K562 (cell line): ENCODE results near the gene C17orf50. TPM values are rescaled to one million over a fixed set of nuclear protein-coding genes. Genes with fewer than 3 reads are reported as not detected.

Source experiments
- ADNP ChIP-seq: fragments of 200-800 bp; sonication (Bioruptor generic); IDR thresholded peaks from 2 replicates; pipeline ENCODE4 v1.6.1; 2016; ENCODE audit warnings: missing genetic modification characterization, missing compliant biosample characterization
- ARNT ChIP-seq, 2 experiments: fragments of 450-650 bp; IDR thresholded peaks; 2 replicates each; pipeline ENCODE4 v1.6.1; 2016; ENCODE audit warnings: mild to moderate bottlenecking in 1 of 2
- CXXC5 ChIP-seq: fragments of 250-450 bp; sonication (Bioruptor Pico); IDR thresholded peaks from 2 replicates; pipeline ENCODE4 v1.8.0; 2022; ENCODE audit warnings: inconsistent platforms, mild to moderate bottlenecking, moderate library complexity
- ERF ChIP-seq: fragments of 450-650 bp; formaldehyde crosslinking; IDR thresholded peaks from 2 replicates; pipeline ENCODE4 v1.4.0; 2020; ENCODE audit warnings: mild to moderate bottlenecking, mixed read lengths
- FOS ChIP-seq: IDR thresholded peaks from 3 replicates; pipeline ENCODE4 v1.6.1; 2011; ENCODE audit not compliant: insufficient read length; ENCODE audit errors: extremely low read depth
- GABPB2 ChIP-seq: fragments of 250-450 bp; sonication (Bioruptor Pico); conservative IDR thresholded peaks from 2 replicates; pipeline ENCODE4 v1.5.1; 2021; ENCODE audit warnings: mild to moderate bottlenecking
- HBP1 ChIP-seq: fragments of 450-650 bp; formaldehyde crosslinking; IDR thresholded peaks from 2 replicates; pipeline ENCODE4 v1.4.0; 2022; ENCODE audit warnings: missing genetic modification characterization
- HES1 ChIP-seq: fragments of 450-650 bp; IDR thresholded peaks from 2 replicates; pipeline ENCODE4 v1.6.1; 2016; ENCODE audit warnings: low read depth, mild to moderate bottlenecking, moderate library complexity
- HNRNPK ChIP-seq: fragments of 200-400 bp; formaldehyde crosslinking; IDR thresholded peaks from one replicate; pipeline ENCODE4 v1.6.1; 2018; ENCODE audit warnings: mild to moderate bottlenecking, low read depth, low read length; ENCODE audit not compliant: poor library complexity, severe bottlenecking
- HOXB6 ChIP-seq: fragments of 250-450 bp; sonication (Bioruptor Pico); IDR thresholded peaks from 2 replicates; pipeline ENCODE4 v1.5.1; 2022; ENCODE audit warnings: mild to moderate bottlenecking, borderline replicate concordance
- JUNB ChIP-seq: fragments of 450-650 bp; formaldehyde crosslinking; conservative IDR thresholded peaks from 2 replicates; pipeline ENCODE4 v1.4.0; 2020; ENCODE audit warnings: mild to moderate bottlenecking
- MIER1 ChIP-seq: fragments of 450-650 bp; IDR thresholded peaks from 2 replicates; pipeline ENCODE4 v1.6.1; 2016; ENCODE audit warnings: antibody characterized with exemption, mild to moderate bottlenecking, low read depth
- NR2C1 ChIP-seq, 2 experiments: fragments of 450-650 bp; IDR thresholded peaks; 2 replicates each; pipeline ENCODE4 v1.6.1; 2017; ENCODE audit warnings: mild to moderate bottlenecking in 2 of 2, antibody characterized with exemption in 1 of 2, inconsistent platforms in 1 of 2, missing compliant biosample characterization in 1 of 2, missing genetic modification characterization in 1 of 2
- RAD21 ChIP-seq, 2 experiments: fragments of 250-450 bp in 1 of 2; fragments of 450-650 bp in 1 of 2; sonication (Bioruptor Pico) in 1 of 2; formaldehyde crosslinking in 1 of 2; IDR thresholded peaks in 1 of 2; conservative IDR thresholded peaks in 1 of 2; 2 replicates each; pipeline versions ENCODE4 v1.4.0 to v1.8.0; 2020 to 2022; ENCODE audit warnings: mild to moderate bottlenecking in 2 of 2, moderate library complexity in 1 of 2
- RBM22 ChIP-seq: fragments of 200-400 bp; formaldehyde crosslinking; IDR thresholded peaks from 2 replicates; pipeline ENCODE4 v1.6.1; 2018; ENCODE audit warnings: low read length, low read depth; ENCODE audit not compliant: poor library complexity, severe bottlenecking
- RCOR1 ChIP-seq, 2 experiments: IDR thresholded peaks; 2 replicates each; pipeline ENCODE4 v1.6.1; 2012; ENCODE audit warnings: low read depth in 2 of 2, low read length in 2 of 2, borderline replicate concordance in 1 of 2, improper control_type of control experiment in 1 of 2
- RNF2 ChIP-seq: sonication (generic); IDR thresholded peaks from 2 replicates; pipeline ENCODE4 v1.6.1; 2016
- SIRT6 ChIP-seq: IDR thresholded peaks from one replicate; pipeline ENCODE4 v1.6.1; 2012; ENCODE audit warnings: low read depth, mild to moderate bottlenecking, control low read depth, inconsistent platforms, low read length, moderate library complexity
- SPI1 ChIP-seq: IDR thresholded peaks from 2 replicates; pipeline ENCODE4 v1.6.1; 2011; ENCODE audit warnings: low read depth, low read length, control low read depth, borderline replicate concordance
- SRSF3 ChIP-seq: fragments of 200-400 bp; formaldehyde crosslinking; IDR thresholded peaks from 2 replicates; pipeline ENCODE4 v1.6.1; 2016; ENCODE audit warnings: mild to moderate bottlenecking, low read length, moderate library complexity; ENCODE audit not compliant: insufficient read depth
- ZBTB26 ChIP-seq: fragments of 450-650 bp; formaldehyde crosslinking; IDR thresholded peaks from 2 replicates; pipeline ENCODE4 v1.4.0; 2022; ENCODE audit warnings: missing genetic modification characterization
- ZNF134 ChIP-seq: fragments of 250-450 bp; sonication (Bioruptor Pico); conservative IDR thresholded peaks from 2 replicates; pipeline ENCODE4 v1.4.0; 2020
- ZNF311 ChIP-seq: fragments of 250-450 bp; sonication (Bioruptor Pico); IDR thresholded peaks from 2 replicates; pipeline ENCODE4 v1.4.0; 2020; ENCODE audit warnings: mild to moderate bottlenecking, moderate library complexity
- ZNF408 ChIP-seq: fragments of 250-450 bp; sonication (Bioruptor Pico); IDR thresholded peaks from 2 replicates; pipeline ENCODE4 v1.4.0; 2020; ENCODE audit warnings: low read depth, mild to moderate bottlenecking, moderate library complexity
- ZNF644 ChIP-seq: fragments of 200-800 bp; sonication (Bioruptor generic); IDR thresholded peaks from 2 replicates; pipeline ENCODE4 v1.6.1; 2016; ENCODE audit warnings: low read depth, missing genetic modification characterization, missing compliant biosample characterization
- polyA plus RNA-seq, 8 experiments: library from polyadenylated mRNA; depleted of rRNA in 4 of 8; stranded (reverse) in 5 of 8; unstranded in 3 of 8; fragments of >200 nt; fragmentation: Nextera tagmentation in 2 of 8; fragmentation: Illumina TruSeq in 1 of 8; extraction: Ambion mirVana in 2 of 8; extraction: Trizol in 1 of 8; gene quantifications; 2 replicates each; pipeline versions ENCODE4 v1.2.1 to v1.2.3, GENCODE V29; 2011 to 2014; ENCODE audit warnings: inconsistent platforms in 1 of 8, missing spikeins in 1 of 8
- total RNA-seq, 7 experiments: library from RNA; depleted of rRNA in 6 of 7; stranded (reverse); fragments of >200 nt in 6 of 7; fragmentation: Illumina TruSeq in 2 of 7; extraction: Trizol in 2 of 7; gene quantifications; 2 replicates each; pipeline versions ENCODE4 v1.2.1 to v1.2.3, GENCODE V29; 2011 to 2021; ENCODE audit warnings: low replicate concordance in 1 of 7

C17orf50 gene
- total and polyA plus RNA-seq, 9 of the 15 experiments (the other 6 are each of a cell fraction or from before 2014, with no cell fraction given), result not detected

- TF ChIP-seq SPI1, result peak; percentile 79
- TF ChIP-seq ZNF408 (CRISPR knock-in tag), result no peak
- peak; percentile 71 for TF ChIP-seq RBM22
- peak; percentile 45; the same call in 1 of the 2 replicates for TF ChIP-seq JUNB
- peak; percentile 88 for TF ChIP-seq CXXC5 (CRISPR knock-in tag)
- peak; percentile 93; the same call in 1 of the 2 replicates for TF ChIP-seq RNF2
- no peak for TF ChIP-seq ADNP (tag)
- TF ChIP-seq ZNF134, result no peak
- TF ChIP-seq SIRT6, result no peak
- TF ChIP-seq RCOR1 (IDR thresholded peaks at IDR 0.05; ENCODE audit: borderline replicate concordance in 1 of 2, low read depth in 2 of 2, low read length in 2 of 2), result no peak
- peak in 1 of 2 experiments; percentile 61; a peak in 1 of 4 replicates for TF ChIP-seq ARNT (IDR thresholded peaks at IDR 0.05)
- TF ChIP-seq RAD21 (CRISPR knock-in tag; conservative IDR thresholded peaks at IDR 0.05 in 1 of 2, IDR thresholded peaks at IDR 0.05 in 1 of 2), result peak; percentile 32 to 47; a peak in 3 of 4 replicates
- TF ChIP-seq HBP1 (CRISPR knock-in tag), result peak; percentile 92
- TF ChIP-seq HES1, result no peak
- no peak for TF ChIP-seq SRSF3
- TF ChIP-seq NR2C1 (IDR thresholded peaks at IDR 0.05), result no peak
- TF ChIP-seq NR2C1 (tag; IDR thresholded peaks at IDR 0.05), result no peak
- TF ChIP-seq ZNF311 (CRISPR knock-in tag), result 0 out of 2 replicates have a peak, but pooled peaks have one; percentile 39
- TF ChIP-seq GABPB2, result no peak
- TF ChIP-seq FOS, result peak; percentile 26
- no peak; the same call in 1 of the 2 replicates for TF ChIP-seq ZNF644 (tag)
- TF ChIP-seq ZBTB26 (CRISPR knock-in tag), result 0 out of 2 replicates have a peak, but pooled peaks have one; percentile 63
- 0 out of 2 replicates have a peak, but pooled peaks have one; percentile 48 for TF ChIP-seq ERF (CRISPR knock-in tag)
- no peak for TF ChIP-seq HOXB6 (CRISPR knock-in tag)
- peak; percentile 49; the same call in 1 of the 2 replicates for TF ChIP-seq MIER1
- no peak for TF ChIP-seq HNRNPK
These were observed 48.5 kb downstream of the C17orf50 start, which contains the start of gene TAF15 (continued) for GRCh38 chr17:35808962-35809854.
